ENCODE measurements around the gene ATG9A. TPM values are rescaled to one million over a fixed set of nuclear protein-coding genes. Genes with fewer than 3 reads are reported as not detected.

The ATG9A gene
- total RNA-seq, 1 donor, result 38.4 TPM

DNA sequence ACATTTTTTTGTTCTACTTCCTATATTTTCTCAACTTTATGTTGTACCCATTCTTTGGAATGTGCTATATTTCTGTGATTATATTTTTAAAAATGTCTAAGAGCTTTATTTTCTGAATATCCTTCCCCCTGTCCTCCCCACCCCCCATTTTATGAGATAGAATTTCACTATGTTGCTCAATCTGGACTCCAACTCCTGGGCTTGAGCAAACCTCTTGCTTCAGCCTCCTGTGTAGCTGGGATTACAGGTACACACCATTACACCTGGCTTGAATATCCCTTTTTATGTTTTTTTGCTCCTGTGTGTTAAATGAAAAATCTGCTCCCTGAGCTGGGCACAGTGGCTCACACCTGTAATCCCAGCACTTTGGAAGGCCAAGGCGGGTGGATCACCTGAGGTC, 32.0 kb downstream of the ATG9A start:
- DNase-seq (ENCODE audit: low read depth), result no peak
- no peak overlapping the region for H3K4me3 ChIP-seq (ENCODE audit: low read depth, low read length)

DNA sequence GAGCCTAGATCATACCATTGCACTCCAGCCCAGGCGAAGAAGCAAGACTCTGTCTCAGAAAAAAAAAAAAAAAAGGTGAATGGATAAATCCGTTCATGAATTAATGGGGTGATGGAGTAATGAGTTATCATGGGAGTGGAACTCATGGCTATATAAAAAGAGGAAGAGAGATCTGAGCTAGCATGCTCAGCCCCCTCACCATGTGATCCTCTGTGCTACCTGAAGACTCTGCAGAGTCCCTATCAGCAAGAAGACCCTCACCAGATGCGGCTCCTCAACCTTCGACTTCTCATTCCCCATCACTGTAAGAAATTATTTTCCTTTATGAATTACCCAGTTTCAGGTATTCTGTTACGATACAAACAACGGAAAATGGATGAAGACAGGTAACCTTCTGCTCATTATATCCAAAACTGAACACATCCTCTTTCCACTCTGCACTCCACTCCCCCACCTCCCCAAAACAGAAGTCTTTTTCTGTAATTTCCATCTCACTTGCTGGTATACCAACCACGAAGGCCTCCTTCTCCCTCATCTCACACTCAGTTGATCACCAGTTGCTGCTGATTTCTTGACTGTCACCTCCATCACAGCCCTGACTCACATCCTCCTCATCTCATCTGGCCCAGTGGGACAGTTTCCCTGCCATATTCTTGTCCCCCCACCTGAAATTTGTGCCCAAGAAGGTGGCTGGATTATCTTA, 42.5 kb downstream of the ATG9A start:
- no peak overlapping the region for H3K4me3 ChIP-seq (ENCODE audit: low read depth, low read length)
- DNase-seq (ENCODE audit: low read depth), result no peak
- TF ChIP-seq, protein P1, sequence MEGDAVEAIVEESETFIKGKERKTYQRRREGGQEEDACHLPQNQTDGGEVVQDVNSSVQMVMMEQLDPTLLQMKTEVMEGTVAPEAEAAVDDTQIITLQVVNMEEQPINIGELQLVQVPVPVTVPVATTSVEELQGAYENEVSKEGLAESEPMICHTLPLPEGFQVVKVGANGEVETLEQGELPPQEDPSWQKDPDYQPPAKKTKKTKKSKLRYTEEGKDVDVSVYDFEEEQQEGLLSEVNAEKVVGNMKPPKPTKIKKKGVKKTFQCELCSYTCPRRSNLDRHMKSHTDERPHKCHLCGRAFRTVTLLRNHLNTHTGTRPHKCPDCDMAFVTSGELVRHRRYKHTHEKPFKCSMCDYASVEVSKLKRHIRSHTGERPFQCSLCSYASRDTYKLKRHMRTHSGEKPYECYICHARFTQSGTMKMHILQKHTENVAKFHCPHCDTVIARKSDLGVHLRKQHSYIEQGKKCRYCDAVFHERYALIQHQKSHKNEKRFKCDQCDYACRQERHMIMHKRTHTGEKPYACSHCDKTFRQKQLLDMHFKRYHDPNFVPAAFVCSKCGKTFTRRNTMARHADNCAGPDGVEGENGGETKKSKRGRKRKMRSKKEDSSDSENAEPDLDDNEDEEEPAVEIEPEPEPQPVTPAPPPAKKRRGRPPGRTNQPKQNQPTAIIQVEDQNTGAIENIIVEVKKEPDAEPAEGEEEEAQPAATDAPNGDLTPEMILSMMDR (IDR thresholded peaks at IDR 0.05; ENCODE audit: insufficient read depth, low read depth, low read length), result no peak

More for the DNA sequence above, 32.0 kb downstream of the ATG9A start:
- TF ChIP-seq, protein P1 (IDR thresholded peaks at IDR 0.05; ENCODE audit: insufficient read depth, low read depth, low read length), result no peak

DNA sequence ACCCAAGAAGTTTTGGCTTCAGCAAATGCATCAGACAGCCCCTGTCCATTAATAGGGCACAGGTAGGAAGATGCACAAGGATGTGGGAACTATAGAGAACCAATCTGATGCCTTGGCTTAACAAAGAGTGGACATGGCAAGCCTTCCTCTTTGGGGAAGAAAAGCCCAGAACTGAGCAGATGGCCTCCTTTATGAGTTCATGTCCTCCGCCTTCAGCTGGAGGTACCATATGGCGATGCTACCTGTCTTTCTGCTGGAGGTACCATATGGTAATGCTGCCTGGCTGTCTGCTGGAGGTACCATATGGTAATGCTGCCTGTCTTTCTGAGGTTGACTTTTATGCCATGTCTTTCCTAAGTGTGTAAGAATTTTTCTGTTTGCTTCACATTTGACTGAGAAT, 45.3 kb downstream of the ATG9A start:
- H3K4me3 ChIP-seq (ENCODE audit: low read depth, low read length), result no peak overlapping the region
- no peak for DNase-seq (ENCODE audit: low read depth)
- TF ChIP-seq, protein P1 (IDR thresholded peaks at IDR 0.05; ENCODE audit: insufficient read depth, low read depth, low read length), result no peak

DNA sequence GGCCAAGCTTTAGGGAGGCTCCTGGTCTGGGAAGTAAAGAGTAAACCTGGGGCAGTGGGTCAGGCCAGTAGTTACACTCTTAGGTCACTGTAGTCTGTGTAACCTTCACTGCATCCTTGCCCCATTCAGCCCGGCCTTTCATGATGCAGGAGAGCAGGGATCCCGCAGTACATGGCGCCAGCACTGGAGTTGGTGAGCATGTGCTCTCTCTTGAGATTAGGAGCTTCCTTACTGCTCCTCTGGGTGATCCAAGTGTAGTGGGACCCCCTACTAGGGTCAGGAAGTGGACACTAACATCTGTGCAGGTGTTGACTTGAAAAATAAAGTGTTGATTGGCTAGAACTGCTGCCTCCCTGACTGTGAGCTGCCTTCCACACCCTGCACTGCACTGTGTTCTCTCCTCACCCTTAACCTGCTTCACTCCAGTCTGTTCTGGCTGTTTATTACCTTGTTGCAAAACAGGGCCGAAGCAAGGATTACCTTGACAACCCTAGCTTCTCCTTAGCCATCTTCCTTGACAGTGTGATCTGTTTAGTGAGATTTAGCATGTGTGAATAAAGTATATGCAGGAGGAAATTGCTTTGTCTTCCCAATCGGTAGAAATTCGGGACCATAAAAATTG, 46.2 kb downstream of the ATG9A start:
- TF ChIP-seq, protein P1 (IDR thresholded peaks at IDR 0.05; ENCODE audit: insufficient read depth, low read depth, low read length), result no peak
- DNase-seq (ENCODE audit: low read depth), result no peak
- no peak overlapping the region for H3K4me3 ChIP-seq (ENCODE audit: low read depth, low read length)

DNA sequence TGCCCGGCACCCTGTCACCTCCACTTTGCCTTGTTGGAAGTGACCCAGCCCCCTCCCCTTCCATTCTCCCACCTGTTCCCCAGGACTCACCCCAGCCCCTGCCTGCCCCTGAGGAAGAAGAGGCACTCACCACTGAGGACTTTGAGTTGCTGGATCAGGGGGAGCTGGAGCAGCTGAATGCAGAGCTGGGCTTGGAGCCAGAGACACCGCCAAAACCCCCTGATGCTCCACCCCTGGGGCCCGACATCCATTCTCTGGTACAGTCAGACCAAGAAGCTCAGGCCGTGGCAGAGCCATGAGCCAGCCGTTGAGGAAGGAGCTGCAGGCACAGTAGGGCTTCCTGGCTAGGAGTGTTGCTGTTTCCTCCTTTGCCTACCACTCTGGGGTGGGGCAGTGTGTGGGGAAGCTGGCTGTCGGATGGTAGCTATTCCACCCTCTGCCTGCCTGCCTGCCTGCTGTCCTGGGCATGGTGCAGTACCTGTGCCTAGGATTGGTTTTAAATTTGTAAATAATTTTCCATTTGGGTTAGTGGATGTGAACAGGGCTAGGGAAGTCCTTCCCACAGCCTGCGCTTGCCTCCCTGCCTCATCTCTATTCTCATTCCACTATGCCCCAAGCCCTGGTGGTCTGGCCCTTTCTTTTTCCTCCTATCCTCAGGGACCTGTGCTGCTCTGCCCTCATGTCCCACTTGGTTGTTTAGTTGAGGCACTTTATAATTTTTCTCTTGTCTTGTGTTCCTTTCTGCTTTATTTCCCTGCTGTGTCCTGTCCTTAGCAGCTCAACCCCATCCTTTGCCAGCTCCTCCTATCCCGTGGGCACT, 46.9 kb downstream of the ATG9A start:
- no peak overlapping the region for H3K4me3 ChIP-seq (ENCODE audit: low read depth, low read length)
- DNase-seq (ENCODE audit: low read depth), result no peak
- TF ChIP-seq, protein P1 (IDR thresholded peaks at IDR 0.05; ENCODE audit: insufficient read depth, low read depth, low read length), result no peak

DNA sequence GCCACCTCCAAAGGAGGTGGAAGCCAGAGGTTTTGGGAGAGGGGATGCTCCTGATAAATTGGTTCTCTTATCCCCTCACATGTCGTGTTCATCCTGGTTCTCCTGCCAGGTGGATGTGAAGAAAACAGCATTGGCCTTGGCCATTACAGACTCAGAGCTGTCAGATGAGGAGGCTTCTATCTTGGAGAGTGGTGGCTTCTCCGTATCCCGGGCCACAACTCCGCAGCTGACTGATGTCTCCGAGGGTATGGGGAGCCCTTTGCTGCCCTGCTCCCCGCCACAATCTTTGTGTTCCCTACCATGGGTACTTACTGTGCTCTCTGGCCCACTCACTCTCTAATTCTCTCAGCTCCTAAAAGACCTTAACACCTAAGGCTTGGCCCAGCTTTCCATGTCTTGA, 47.9 kb downstream of the ATG9A start:
- TF ChIP-seq, protein P1 (IDR thresholded peaks at IDR 0.05; ENCODE audit: insufficient read depth, low read depth, low read length), result no peak
- DNase-seq (ENCODE audit: low read depth), result no peak
- no peak overlapping the region for H3K4me3 ChIP-seq (ENCODE audit: low read depth, low read length)

Data from fibroblast of villous mesenchyme (primary cell).